Stimulated activated CD4-positive, alpha-beta T cell treated with anti-CD3 and anti-CD28 coated beads, Interleukin-2, amount 100 ng/mL, for 24 hours (primary cell): ENCODE data around the gene SCAND1.

Experiments
- DNase-seq, 2 donors: peaks; one replicate each; pipeline ENCODE4 v3.0.0-alpha.2; 2020

The SCAND1 gene

GRCh38 chr20:35903843-35904242, 50.5 kb downstream of the SCAND1 start:
- DNase-seq, result no peak
